WI38 (cell line): ENCODE measurements around the gene TMOD3.

Experiments used
- H3K4me3 ChIP-seq: 2 replicates; pipeline ENCODE4 v1.5.1; 2011; ENCODE audit warnings: low read depth, mild to moderate bottlenecking, control low read depth, low read length
- TF ChIP-seq, protein P1 (sequence below): IDR thresholded peaks from 2 replicates; pipeline ENCODE4 v1.5.1; 2012; ENCODE audit warnings: low read depth, mild to moderate bottlenecking, control low read depth, low read length

The TMOD3 gene

DNA sequence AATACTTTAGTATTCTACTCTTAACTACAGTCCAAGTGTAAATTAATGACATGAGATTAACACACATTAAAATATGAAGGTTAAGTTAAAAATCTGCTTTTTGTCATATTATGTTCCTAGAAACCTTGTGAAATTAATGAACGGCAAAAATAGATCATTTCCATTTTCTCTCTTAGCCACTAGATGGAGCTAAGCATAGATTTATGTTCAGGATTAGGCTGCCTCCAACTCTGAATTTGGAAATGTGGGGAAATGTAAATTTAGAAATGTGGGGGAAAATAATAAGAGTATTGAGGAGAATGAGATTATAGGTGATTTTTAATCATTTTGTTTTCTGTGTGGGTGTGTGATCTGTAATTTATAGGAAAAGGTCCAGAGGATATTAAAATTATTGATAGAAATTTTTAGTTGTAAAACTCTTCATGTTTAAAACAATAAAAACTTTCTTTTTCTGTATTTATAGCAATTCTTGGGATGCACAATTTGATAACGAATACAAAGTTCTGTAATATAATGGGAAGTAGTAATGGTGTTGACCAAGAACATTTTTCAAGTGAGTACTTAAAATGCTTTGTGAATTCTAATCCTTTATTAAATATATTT lies 59.2 kb downstream of the TMOD3 start:
- TF ChIP-seq, protein P1, sequence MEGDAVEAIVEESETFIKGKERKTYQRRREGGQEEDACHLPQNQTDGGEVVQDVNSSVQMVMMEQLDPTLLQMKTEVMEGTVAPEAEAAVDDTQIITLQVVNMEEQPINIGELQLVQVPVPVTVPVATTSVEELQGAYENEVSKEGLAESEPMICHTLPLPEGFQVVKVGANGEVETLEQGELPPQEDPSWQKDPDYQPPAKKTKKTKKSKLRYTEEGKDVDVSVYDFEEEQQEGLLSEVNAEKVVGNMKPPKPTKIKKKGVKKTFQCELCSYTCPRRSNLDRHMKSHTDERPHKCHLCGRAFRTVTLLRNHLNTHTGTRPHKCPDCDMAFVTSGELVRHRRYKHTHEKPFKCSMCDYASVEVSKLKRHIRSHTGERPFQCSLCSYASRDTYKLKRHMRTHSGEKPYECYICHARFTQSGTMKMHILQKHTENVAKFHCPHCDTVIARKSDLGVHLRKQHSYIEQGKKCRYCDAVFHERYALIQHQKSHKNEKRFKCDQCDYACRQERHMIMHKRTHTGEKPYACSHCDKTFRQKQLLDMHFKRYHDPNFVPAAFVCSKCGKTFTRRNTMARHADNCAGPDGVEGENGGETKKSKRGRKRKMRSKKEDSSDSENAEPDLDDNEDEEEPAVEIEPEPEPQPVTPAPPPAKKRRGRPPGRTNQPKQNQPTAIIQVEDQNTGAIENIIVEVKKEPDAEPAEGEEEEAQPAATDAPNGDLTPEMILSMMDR: peak; percentile 54; the same call in 1 of the 2 replicates
- H3K4me3 ChIP-seq: no peak overlapping the region

DNA sequence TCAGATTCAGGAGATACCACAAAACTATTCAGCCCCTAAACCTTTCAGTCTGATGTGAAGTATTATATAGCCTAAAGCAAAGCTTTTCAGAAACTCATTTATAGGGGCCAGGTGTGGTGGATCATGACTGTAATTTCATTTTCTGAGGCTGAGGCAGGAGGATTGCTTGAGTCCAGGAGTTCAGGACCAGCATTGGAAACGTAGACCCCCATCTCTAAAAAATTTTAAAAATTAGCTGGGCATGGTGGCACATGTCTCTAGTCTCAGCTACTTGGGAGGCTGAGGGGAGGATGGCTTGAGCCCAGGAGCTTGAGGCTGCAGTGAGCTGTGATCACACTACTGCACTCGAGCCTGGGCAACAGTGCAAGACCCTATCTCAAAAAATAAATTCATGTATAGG lies 60.0 kb downstream of the TMOD3 start:
- H3K4me3 ChIP-seq: no peak overlapping the region
- TF ChIP-seq, protein P1: no peak

DNA sequence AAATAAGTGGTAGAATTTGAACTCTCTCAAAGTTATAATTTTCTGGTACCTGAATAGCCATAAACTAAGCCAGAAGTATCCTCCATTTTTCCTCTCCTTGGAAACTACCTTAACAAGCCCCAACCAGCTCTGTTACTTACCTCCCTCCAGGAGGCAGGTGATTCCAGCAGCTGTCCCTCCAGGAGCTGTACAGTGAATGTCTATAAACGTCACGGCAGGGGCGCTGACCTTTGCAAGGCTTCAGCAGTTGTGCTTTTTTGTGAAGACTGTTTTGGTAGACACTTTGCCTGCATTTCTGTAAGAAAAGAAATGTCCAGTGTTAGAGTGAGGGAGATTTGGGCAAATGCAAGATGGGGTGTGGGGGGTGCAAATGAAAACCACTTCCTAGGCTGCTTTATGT lies 75.0 kb downstream of the TMOD3 start:
- no peak overlapping the region for H3K4me3 ChIP-seq
- TF ChIP-seq, protein P1: no peak

DNA sequence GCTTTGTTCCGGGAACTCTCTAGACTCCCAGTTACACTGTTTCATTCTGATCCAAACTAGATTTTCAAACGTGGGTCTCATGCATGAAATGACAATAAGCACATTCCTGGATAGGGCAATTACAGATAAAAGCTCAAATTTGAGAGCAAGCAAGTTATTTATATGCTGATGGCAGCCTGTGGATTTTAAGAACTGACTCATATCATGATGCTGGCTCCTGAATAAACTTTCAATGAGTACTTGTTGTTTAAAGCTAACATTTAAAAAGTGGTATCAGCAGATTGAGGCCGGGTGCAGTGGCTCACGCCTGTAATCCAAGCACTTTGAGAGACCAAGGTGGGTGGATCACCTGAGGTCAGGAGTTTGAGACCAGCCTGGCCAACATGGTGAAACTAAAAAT lies 75.5 kb downstream of the TMOD3 start:
- TF ChIP-seq, protein P1: no peak
- H3K4me3 ChIP-seq: no peak overlapping the region

DNA sequence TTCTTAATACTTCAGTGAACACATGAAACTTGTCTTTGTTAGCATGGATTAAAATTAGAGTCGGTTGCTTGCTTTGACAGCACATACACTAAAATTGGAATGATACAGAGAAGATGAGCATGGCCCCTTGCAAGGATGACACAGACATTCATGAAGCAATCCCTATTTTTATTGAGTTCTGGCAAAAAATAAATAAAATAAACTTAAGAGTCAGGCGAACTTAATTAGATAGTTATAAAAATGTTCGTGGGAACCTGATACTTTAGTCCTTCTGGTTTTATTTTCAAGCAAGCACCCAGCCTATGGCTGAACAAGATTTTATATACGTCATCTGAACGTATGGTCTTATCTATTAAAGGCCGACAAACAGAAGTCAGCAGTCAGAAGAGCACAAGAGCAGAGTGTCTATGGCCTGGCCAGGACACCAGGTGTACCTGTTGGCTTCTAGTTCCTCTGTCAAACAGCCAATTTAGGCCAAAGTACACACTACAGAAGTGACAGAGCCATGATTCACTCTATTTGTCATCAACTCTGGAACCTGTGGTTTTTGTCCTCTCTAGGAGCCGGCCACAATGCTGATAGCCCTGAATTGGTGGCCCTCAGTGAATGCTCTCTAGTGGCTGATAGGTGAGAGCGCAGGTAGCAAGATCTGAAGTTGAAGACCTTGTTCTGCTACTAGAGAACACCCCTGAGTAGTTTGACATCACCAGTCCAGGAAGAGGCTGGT lies 77.8 kb downstream of the TMOD3 start:
- no peak overlapping the region for H3K4me3 ChIP-seq
- TF ChIP-seq, protein P1: no peak

DNA sequence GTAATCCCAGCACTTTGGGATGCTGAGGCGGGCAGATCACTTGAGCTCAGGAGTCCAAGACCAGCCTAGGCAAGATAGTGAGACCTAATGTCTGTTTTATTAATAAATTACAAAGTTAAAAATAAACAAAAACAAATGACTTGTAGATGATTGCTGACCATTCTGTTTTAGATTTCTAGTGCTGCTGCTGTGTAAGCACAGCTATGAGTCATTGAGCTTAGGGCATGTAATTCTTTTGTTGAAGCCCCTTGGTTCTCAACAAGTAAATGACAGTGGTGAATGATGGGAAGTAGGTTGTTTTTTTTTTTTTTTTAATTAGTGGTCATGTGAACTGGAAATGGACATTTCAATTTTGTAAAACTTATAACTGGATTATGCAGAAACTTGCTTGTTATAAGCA lies 78.9 kb downstream of the TMOD3 start:
- TF ChIP-seq, protein P1: no peak
- H3K4me3 ChIP-seq: no peak overlapping the region

DNA sequence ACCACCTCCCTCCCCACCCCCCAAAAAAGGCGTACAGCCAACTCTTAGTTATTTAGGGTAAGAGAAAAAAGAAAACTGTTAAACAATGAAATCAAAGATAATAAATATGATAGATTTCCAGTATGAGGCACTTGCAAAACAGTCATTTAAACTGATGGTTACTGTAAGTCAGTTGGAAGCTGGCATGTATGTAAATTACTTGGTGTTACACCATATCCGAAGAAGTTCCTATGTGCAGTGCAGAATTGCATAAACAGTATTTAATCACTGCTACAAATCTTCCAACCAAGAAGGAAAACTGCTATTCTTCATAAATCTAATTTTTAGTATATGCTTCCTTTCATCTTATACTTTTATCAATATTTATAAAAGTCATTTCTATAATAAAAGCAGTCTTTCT lies 80.1 kb downstream of the TMOD3 start:
- H3K4me3 ChIP-seq: no peak overlapping the region
- TF ChIP-seq, protein P1: no peak
